KG1 (cell line): ENCODE measurements around the gene TSPAN5.
A peak's percentile ranks its signal among the peaks of the same experiment; 100 is the strongest.

ENCODE experiments used
- DNase-seq: peaks from one replicate; lab custom pipeline; 2025; lab: John Stamatoyannopoulos, UW

The TSPAN5 gene

GRCh38 chr4:98448908-98449307, 209.5 kb downstream of the TSPAN5 start:
- no peak for DNase-seq

- DNase-seq: no peak
Observed at GRCh38 chr4:98447648-98448047, 210.8 kb downstream of the TSPAN5 start.

- peak; percentile 74 for DNase-seq
Observed at GRCh38 chr4:98446499-98447375, 211.7 kb downstream of the TSPAN5 start.

- DNase-seq: no peak
Observed at GRCh38 chr4:98444371-98444770, 214.0 kb downstream of the TSPAN5 start.

- DNase-seq: no peak
Observed at GRCh38 chr4:98434816-98435215, 223.6 kb downstream of the TSPAN5 start.

GRCh38 chr4:98433691-98434090, 224.7 kb downstream of the TSPAN5 start:
- no peak for DNase-seq

GRCh38 chr4:98430708-98431403, 227.6 kb downstream of the TSPAN5 start:
- no peak for DNase-seq

GRCh38 chr4:98423009-98423408, 235.4 kb downstream of the TSPAN5 start:
- DNase-seq: no peak

- no peak for DNase-seq
Observed at GRCh38 chr4:98421111-98421510, 237.3 kb downstream of the TSPAN5 start.
